Retinal pigment epithelial cell (primary cell): ENCODE results near the gene YBX2.

Experiments
- DNase-seq: peaks from one replicate; pipeline ENCODE4 v3.0.0-alpha.2; 2010; ENCODE audit warnings: low read depth
- H3K4me3 ChIP-seq: 2 replicates; pipeline ENCODE4 v1.5.1; 2011; ENCODE audit warnings: mild to moderate bottlenecking, low read length, control low read depth, moderate library complexity
- TF ChIP-seq, protein P1 (sequence below): conservative IDR thresholded peaks from 2 replicates; pipeline ENCODE4 v1.5.1; 2011; ENCODE audit warnings: low read depth, low read length, control low read depth, inconsistent platforms

YBX2 gene

DNA sequence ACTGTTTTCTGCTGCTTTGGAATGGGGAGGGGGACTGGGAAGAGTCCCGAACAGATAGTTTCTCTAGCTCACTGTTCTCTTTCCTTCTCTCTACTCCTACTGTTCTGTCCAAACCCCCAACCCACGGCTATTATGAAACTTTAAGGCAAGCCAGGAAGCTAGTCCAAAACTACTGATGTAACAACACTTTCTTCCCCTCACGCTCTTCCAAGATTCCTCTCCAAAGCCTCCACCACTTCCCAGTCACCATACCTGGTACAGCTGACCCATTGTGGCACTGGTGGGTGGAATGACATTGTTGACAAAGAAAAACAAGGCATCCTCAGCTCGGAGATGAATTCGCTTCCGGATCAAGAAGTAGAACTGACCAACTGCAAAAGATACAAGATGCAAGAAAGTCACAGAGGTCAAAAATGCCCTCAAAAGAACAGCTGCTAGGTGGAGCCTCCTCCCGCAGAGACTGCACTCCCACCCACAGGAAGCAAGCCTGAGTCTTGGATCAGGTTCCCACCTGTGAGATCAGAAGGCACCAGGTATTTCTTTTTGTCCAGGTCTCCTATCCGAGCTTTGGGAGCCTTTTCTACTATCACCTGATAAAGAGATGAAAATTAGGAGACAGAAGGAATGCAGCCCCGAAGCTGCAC, 53.2 kb downstream of the YBX2 start:
- H3K4me3 ChIP-seq: peak overlapping the region; percentile 95
- DNase-seq: no peak
- TF ChIP-seq, protein P1, sequence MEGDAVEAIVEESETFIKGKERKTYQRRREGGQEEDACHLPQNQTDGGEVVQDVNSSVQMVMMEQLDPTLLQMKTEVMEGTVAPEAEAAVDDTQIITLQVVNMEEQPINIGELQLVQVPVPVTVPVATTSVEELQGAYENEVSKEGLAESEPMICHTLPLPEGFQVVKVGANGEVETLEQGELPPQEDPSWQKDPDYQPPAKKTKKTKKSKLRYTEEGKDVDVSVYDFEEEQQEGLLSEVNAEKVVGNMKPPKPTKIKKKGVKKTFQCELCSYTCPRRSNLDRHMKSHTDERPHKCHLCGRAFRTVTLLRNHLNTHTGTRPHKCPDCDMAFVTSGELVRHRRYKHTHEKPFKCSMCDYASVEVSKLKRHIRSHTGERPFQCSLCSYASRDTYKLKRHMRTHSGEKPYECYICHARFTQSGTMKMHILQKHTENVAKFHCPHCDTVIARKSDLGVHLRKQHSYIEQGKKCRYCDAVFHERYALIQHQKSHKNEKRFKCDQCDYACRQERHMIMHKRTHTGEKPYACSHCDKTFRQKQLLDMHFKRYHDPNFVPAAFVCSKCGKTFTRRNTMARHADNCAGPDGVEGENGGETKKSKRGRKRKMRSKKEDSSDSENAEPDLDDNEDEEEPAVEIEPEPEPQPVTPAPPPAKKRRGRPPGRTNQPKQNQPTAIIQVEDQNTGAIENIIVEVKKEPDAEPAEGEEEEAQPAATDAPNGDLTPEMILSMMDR: no peak

DNA sequence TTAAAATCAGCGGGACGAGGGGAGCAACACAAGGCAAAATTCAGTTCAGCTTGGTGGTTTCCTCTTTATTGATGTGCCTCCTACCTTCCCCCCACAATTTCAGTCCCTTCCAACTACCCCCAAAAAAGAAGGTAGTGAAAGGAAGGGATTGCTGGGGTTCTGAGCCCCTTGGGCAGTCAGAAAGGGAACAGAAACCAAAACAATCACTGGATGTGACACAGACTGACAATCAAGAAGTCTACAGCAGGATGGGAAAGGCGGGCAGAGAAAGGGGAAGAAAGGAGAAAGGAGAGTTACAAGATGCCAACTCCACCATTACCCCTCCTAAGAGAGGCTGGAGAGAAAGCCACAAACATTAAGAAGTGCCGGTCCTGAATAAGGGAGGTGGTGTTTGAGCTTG, 54.1 kb downstream of the YBX2 start:
- peak overlapping the region; percentile 95 for H3K4me3 ChIP-seq
- TF ChIP-seq, protein P1: no peak
- DNase-seq: no peak

DNA sequence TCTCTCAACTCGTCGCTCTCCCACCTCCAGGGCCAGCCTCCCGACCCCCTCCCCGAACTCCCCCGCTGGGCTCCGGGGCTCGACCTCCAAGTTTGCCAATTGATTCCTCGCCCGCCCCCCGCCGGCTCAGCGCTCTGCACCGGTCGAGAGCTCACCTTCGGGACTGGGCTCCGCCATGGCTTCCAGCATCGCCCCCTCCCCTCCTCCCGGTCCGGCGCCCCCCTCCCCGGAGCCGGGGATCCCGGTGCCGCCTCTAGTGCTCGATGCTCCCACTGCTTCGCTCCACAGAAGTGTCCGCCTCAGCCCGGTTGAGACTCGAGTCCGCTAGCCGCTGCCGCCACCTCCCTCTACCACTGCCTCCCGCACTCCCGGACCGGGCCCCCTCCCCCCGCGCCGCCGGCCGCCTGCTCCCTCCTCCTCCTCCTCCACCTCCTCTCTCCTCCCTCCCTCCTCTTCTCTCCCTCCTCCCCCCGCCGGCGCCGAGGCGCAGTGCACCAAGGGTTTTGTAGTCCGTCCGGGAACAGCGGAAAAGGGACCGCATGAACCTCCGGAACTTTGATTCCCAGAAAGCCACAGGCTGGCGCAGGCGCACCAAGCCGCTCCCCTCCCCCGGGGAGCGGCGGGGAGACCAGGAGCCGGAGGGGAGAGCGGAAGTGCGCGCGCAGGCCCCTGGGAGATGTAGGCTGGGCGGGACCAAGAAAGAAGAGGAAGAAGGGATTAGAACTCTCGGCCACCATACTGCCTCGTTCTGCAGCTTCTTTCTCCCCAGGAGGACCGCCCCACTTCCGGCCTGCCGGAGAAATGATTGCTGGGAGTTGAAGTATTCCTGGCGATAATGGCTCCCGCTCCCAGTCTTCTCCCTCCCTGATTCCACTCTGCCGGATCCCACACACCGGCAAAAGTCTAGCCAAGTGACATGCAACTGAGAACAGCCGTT, 55.1 kb downstream of the YBX2 start, which contains the start of gene PHF23:
PHF23 (minus strand) TSS at position 367 of the 937 bp plus-strand sequence; CDS start at position 189, 178 bp downstream.
- peak; percentile 97 for DNase-seq
- H3K4me3 ChIP-seq: peak within 1 kb of the TSS; percentile 98
- TF ChIP-seq, protein P1: no peak

DNA sequence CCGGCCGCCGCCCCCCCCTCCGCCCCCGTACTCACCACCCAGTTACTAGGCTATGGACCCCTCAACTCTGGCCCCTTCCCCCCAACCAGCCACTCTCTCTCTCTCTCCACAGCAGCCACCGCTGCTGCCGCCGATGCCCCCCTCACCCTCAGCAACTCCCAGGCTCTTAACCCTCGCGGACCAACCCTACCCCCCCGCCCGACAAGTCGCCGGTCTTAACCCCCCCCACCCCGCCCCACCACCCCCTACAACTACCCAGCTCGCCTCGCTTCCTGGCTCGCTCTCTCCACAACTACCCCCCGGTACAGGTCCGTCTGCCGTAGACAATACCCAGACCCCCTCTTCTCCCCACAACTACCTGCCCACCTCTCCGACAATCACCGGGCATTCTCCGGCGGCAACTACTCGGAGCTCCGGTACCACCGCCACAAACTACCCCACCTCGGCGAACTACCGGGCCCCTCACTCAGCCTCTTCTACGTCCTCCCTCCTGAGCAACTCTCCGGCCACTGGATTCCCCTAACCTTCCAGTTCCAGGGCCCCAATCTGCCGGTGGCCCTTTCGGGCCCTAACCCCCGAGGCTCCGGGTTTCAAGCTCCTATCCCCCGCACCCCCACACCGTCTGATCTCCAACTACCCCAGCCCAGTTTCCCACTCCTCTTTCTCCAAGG, 55.9 kb downstream of the YBX2 start:
- DNase-seq: no peak
- TF ChIP-seq, protein P1: no peak
- H3K4me3 ChIP-seq: peak overlapping the region; percentile 98
